GM18505 (cell line): Measurements from ENCODE around the gene GABPB1.

Experiments used
- ATAC-seq: cut with Tn5 transposase; IDR thresholded peaks from one replicate; pipeline ENCODE4 v1.9.1; 2021; ENCODE audit not compliant: unreplicated experiment
- POLR2A ChIP-seq: IDR thresholded peaks from 4 replicates; pipeline ENCODE4 v1.6.1; 2011; ENCODE audit warnings: borderline replicate concordance; ENCODE audit not compliant: insufficient read depth, insufficient read length; ENCODE audit errors: extremely low read depth

The GABPB1 gene

DNA sequence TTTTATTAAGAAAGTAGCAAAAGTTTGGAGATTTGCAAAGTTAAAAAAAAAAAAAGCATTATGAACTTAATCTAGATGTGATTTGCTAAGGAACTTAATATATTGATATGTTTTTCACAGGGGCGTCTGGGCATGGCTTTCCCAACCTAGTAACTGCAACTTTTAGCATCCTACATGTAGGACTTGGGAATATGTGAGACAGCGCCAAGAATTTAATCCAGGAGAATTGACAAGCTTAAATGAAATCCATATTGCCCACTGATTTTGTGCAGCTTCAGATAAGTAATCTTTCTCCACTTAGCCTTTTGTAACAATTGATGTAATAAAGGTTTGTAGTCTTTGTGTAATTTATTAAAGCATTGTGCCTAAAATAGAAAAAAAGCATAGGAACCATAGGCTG lies 982 bp upstream of the GABPB1 start:
- ATAC-seq, result no peak
- TF ChIP-seq POLR2A, result no peak

DNA sequence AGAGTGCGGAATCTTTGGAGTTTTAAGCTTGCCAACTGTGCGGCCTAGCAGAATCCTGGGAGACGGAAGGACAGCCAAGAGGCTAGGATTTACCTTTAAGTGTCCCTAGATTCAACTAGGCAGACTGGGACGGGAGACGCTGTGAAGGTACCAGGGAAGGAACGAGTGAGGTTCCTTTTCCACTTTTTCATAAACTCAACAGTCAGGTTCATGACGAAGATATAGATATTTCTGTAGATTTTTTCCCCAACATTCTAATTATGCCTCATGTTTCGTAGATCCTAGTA lies 564 bp upstream of the GABPB1 start:
- TF ChIP-seq POLR2A, result no peak
- no peak for ATAC-seq

DNA sequence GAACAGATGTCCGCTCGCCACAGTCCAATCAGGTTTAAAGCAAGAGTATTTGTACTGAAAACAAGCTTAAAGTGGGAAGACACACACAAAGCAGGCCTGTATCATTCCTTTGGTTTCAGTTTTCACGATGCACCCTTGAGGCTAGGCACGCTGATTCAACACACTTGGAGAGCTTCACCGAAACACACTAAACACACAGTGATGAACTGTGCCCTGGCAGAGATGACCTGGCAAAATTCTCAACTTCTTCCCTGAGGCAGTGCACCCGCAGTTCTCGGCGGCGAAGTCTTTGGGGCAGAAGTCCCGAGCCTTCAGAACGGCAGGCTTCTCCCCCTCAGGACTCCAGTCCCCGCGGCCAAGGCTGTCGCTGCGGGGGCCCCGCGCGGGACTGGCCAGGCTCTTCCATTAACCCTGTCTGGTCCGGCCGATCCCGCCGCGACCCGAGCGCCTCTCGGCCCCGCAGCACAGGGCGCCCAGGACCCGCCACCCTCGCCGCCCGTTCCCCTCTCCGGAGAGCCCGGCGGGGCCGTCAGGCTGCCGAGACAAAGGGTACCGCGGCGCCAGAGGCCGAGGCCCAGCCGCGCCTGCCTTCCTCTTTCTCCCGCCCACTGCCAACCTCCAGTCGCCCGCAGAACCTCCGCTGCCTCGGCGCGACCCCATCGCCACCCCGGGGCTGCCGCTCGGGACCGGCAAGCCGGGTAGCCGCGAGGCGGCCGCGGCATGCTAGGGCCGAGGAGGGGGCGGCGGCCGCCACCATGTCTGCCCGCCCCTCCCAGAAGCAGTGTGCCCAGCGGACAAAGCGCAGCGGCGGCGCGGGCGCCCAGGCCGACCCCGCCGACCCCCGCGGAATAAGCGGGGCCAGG lies 792 bp downstream of the GABPB1 start:
- TF ChIP-seq POLR2A, result peak; percentile 82
- peak; percentile 30 for ATAC-seq

DNA sequence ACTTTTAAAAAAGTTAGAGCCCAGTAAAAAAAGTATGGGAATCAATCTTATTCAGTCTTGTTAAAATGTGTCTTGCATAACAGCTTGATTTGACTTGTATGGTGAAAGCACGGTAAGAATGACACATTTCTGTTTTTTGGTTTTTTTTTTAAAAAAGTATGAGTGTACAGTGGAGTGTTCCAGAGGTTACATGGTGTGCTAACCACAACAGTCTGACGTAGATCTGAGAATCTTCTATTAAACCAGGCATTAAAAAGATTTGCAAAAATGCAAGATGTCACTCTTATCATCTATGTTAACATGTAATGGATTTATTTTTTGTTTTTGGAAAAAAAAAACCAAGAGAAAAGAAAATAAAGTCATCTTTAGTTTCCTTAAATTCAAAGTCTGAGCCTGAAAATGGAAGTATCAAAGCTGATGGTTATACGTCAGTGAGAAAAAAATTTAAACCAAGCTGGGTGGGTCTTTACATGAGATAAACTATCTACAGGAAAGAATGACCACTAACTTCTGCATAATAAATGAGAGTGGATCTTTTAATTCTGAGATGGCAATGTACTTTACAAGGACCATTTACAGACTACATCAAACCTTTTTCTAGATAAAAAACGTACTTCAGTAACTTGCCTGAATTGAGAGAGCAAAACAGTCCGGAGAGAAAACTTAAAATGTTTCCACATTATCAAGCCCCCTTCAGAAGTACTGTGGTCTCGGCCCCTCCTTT lies 1.6 kb downstream of the GABPB1 start:
- no peak for TF ChIP-seq POLR2A
- ATAC-seq, result no peak

DNA sequence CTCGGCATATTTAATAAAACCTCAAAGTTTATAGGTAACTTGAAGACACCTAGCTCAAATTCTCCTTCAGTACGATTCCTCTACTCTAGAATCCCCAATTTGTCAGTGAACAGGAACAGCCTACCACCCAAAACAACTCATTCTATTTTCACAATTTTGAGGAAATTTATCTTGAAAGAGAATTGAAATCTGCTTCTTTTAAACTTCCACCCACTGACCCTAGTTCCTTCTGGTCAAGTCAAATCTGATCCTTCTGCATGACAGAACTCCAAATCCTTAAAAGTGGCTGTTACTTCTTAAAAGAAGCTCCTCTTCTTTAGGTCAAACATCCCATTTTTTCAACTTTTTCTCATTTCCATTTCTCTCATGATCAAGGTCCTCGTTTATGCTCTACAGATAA lies 4.4 kb downstream of the GABPB1 start:
- no peak for ATAC-seq
- TF ChIP-seq POLR2A, result no peak

DNA sequence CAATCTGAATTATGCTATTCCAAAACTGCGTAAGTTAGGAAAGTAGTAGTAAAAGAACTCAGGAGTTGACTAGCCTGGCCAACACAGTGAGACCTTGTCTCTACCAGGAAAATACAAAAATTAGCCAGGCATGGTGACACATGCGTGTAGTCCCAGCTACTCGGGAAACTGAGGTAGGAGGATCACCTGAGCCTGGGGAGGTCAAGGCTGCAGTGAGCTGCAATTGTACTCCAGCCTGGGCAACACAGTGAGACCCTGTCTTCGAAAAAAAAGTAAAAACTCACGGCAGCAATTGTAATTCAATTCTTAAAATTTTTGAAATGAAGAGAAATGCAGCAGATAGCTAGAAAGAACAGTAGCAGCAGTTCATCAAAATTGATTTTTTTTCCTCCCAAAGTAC lies 9.7 kb downstream of the GABPB1 start:
- no peak for TF ChIP-seq POLR2A
- ATAC-seq, result no peak

DNA sequence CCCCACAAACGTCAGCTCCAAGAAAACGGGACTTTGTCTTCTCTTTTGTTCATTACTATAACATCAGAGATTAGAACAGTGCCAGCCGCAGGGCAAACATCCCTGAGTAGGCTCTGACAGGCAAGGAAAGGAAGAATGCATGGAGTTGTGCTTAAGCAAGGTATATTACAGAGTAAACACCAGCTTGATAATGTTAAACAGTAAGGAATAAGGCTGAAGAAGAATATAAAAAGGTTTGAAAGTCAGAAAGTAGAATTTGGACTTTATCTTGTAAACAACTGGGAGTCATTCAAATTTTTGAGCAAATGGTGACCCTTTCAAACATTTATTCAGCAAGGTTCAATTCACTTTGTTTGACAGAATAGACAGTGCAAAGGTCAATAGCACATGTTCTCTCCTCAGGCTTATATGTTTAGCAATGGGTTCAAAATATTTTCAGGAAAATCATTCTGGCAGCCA lies 11.0 kb downstream of the GABPB1 start:
- no peak for TF ChIP-seq POLR2A
- no peak for ATAC-seq

DNA sequence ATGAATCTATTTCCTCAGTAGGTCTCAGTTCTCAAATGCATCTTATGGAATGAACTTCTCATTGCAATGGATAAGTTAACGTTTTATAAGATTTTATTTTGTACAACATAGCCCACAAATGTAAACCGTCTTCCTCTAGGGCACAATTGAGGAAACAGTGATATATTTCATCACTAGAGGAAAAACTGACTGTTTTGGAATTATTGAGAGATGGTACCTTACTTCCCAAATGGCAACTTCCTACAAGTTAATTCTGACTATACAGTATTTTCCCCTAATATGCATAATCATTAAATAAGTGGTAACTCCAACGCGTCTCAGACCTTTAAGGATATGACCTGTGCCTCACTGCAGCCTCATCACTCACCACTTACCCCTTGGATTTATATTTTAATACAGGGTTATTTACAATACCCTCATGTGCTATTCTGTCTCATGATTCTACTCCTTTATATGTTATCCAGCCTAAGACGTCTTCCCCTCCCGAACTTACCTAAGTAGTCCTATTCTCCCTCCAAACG lies 13.3 kb downstream of the GABPB1 start:
- TF ChIP-seq POLR2A, result no peak
- no peak for ATAC-seq

DNA sequence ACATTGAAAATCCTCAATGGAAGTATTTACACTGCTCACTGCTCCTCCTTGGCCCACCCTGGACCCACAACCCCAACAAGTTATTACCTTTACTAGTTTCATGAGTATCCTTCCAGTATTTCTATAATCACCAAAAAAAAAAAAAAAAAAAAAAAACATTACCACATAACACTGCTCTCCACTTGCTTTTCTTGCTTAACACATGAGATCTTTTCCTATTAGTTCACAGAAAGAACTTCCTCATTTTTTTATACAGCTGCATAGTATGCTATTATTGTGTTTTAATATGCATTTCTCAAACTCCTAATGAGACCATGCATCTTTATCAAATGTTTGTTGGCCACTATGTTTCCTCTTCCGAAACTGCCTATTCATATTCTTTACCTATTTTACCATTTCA lies 14.6 kb downstream of the GABPB1 start:
- no peak for ATAC-seq
- TF ChIP-seq POLR2A, result no peak

DNA sequence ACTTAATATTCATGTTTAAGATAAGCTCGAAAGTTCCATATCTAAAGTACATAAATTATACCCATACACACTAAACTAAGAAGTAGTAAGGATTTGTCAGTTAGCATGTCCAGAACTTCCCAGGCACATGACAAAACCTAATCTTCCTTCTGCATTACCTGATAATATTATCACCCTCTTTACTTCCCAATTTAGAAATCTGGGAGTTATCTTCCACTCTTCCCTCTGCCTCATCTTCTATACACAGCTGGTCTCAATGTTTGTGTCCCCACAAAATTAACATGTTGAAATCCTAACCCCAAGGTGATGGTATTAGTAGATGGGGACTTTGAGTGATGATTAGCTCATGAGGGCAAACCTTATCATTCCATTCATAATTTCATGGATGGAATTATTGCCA lies 15.3 kb downstream of the GABPB1 start:
- TF ChIP-seq POLR2A, result no peak
- ATAC-seq, result no peak

DNA sequence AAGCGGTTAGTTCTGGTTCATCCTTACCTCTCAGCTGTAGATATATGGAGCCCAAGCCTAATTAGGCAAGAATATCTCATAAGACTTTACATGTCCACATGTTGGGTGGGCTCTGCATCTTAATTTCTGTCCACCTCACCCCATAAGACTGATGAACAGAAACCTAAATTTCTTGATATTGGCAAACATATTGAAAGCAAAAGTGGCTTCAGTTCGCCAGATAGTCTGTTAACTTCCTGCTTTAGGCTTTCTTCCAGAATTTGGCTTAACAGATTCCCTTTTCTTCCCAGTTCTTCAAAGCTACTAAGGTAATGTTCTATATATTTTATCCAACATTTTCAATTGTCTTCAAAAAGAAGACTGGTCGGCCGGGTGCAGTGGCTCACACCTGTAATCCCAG lies 19.7 kb downstream of the GABPB1 start:
- no peak for ATAC-seq
- no peak for TF ChIP-seq POLR2A

DNA sequence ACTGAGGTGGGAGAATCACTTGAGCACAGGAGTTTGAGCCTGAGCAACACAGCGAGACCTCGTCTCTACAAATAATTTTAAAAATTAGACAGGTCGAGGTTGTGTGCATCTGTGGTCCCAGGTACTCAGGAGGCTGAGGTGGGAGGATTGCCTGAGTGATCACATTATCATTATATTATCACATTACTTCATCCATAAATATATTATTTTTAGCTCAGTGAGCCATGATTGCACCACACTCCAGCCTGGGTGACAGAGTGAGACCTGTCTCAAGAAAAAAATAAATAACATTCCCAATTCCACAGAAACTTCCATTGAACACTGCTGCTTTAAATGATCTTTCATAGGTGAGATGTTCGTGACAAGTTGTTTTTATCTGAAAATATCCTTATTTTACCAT lies 21.8 kb downstream of the GABPB1 start:
- no peak for TF ChIP-seq POLR2A
- ATAC-seq, result no peak

DNA sequence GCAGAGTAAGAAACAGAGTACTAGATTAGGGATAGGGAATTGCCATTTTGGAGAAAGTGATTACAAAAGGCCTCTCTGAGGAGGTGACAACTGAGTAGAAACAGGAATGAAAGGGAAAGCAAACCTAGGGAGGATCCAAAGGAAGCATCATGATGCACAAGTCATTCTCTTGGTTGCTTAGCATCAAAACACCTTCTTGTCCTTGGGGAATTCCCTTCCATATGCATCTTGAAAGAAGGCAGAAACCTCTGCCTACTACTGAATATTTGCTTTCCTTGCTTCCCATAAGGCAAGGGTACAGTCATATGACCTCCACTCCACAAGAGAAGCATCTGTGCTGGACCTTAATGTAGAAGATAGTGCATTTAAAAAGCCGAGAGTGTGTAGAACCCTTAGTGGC lies 24.1 kb downstream of the GABPB1 start:
- TF ChIP-seq POLR2A, result no peak
- ATAC-seq, result no peak

DNA sequence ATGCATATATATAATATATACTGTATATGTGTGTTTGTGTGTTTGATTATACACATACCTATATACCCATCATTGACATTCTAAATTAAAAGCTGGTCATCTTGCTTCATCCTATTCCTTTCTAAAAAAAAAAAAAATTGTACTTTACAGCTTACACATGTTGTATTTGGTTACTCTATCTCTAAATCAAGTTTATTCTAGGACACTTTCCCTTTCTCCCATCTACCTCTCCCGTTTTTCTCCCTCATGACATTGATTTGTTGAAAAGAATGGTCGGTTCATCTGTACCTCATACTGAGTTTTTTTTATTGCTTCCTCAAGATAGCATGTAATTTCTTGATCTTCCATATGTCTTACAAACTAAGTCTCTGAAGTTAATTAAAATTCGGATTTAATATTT lies 26.9 kb downstream of the GABPB1 start:
- no peak for ATAC-seq
- no peak for TF ChIP-seq POLR2A

DNA sequence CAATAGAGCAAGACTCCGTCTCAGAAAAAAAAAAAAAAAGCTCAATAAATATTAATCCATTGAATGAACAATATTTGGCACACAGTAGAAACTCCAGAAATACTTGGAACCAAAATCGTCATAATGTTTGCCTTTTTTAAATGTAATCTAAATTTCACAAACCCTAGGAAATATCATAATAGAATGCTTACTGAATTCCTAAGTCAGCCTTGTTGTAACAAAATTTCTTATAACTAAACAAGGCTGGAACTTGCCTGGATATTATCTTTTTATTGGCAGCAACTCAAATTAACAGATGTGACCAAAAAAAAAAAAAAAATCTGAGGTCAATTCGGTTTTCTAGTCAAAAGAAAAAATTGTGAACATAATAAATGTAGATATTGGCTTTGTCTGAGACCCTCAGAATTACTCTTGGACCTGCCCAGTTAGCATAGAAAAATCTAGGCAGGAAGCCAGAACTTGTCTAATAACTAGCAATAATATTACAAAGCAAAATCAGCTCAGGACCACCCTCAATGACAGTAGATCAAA lies 33.3 kb downstream of the GABPB1 start:
- no peak for TF ChIP-seq POLR2A
- no peak for ATAC-seq

DNA sequence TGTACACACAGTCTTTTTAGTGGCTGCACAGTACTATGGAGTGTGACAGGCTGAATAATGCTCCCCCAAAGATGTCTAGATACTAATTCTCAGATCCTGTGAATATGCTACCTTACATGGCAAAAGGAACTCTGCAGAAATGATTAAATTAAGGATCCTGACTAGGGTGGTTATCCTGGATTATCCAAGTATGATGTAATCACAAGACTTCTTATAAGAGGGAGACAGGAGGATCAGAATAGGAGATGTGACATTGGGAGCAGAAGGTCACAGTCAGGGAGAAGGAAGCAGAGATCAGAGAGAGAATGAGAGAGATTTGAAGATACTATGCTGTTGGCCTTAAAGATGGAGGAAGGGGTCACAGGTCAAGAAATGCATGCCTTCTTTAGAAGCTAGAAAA lies 34.5 kb downstream of the GABPB1 start:
- ATAC-seq, result no peak
- TF ChIP-seq POLR2A, result no peak
